K562 (cell line): ENCODE measurements around the gene LTA4H. TPM values are rescaled to one million over a fixed set of nuclear protein-coding genes. Genes with fewer than 3 reads are reported as not detected.

ENCODE experiments used
- ATAC-seq: fragments of 200-7000 bp; cut with Tn5 transposase; 3 replicates; pipeline ENCODE4 v1.9.1; 2020; ENCODE audit warnings: moderate library complexity
- BruUV-seq: library from RNA; stranded (reverse); fragments of 400-500 nt; replicated peaks from 2 replicates; lab custom pipeline; 2021; lab: Mats Ljungman, UMichigan
- CTCF ChIA-PET: fragments of 300-600 bp; formaldehyde crosslinking; extraction: SDS; loops from one replicate; lab custom pipeline; 2021; ENCODE audit warnings: low intra/inter-chr PET ratio; lab: Yijun Ruan, JAX
- POLR2A ChIA-PET: fragments of 300-600, 350-650 bp; sonication (Branson Sonifier 250); formaldehyde crosslinking; extraction: SDS; loops from one replicate; lab custom pipeline; 2021; ENCODE audit warnings: antibody characterized with exemption, inconsistent platforms; lab: Yijun Ruan, JAX
- DNase-seq, 4 experiments: peaks; one replicate each; pipeline versions ENCODE4 v3.0.0 to v3.0.0-alpha.2; 2011 to 2018; ENCODE audit warnings: low spot score in 3 of 4, mixed read lengths in 3 of 4; ENCODE audit errors: extremely low read depth in 1 of 4
- FAIRE-seq: peaks from 2 replicates; lab custom pipeline; 2011; peaks lifted over from hg19 to GRCh38; lab: Jason Lieb, UNC
- H2AFZ ChIP-seq: 2 replicates; pipeline ENCODE4 v1.6.0; 2011; ENCODE audit warnings: low read depth, low read length, control low read depth, inconsistent platforms
- H3K27ac ChIP-seq: fragments of 200-600 bp; 3 replicates; pipeline ENCODE4 v1.8.0; 2011; ENCODE audit warnings: low read depth, mild to moderate bottlenecking, control low read depth, inconsistent platforms, low read length, moderate library complexity, mixed read lengths; ENCODE audit errors: extremely low read depth
- H3K27me3 ChIP-seq, 2 experiments: fragments of 300-600 bp in 1 of 2; 2 replicates in 1 of 2; 3 replicates in 1 of 2; pipeline versions ENCODE4 v1.6.0 to v1.8.0; 2011; ENCODE audit warnings: inconsistent platforms in 2 of 2, low read length in 2 of 2, mild to moderate bottlenecking in 1 of 2, mixed read lengths in 1 of 2, moderate library complexity in 1 of 2; ENCODE audit not compliant: control insufficient read depth in 2 of 2, insufficient read depth in 2 of 2
- H3K36me3 ChIP-seq: fragments of 300-600 bp; 3 replicates; pipeline ENCODE4 v1.8.0; 2011; ENCODE audit warnings: mild to moderate bottlenecking, low read length, inconsistent platforms; ENCODE audit not compliant: control insufficient read depth, insufficient read depth
- H3K4me1 ChIP-seq, 2 experiments: fragments of 200-600 bp in 1 of 2; replicated peaks in 1 of 2; 2 replicates in 1 of 2; 3 replicates in 1 of 2; pipeline versions ENCODE4 v1.5.1 to v1.8.0; 2011; ENCODE audit warnings: inconsistent platforms in 2 of 2, low read length in 2 of 2, mild to moderate bottlenecking in 1 of 2, mixed read lengths in 1 of 2, moderate library complexity in 1 of 2; ENCODE audit not compliant: control insufficient read depth in 2 of 2, insufficient read depth in 2 of 2
- H3K4me2 ChIP-seq: 2 replicates; pipeline ENCODE4 v1.6.1; 2011; ENCODE audit warnings: low read length, control low read depth, inconsistent platforms, mixed read lengths; ENCODE audit not compliant: insufficient read depth
- H3K4me3 ChIP-seq: fragments of 200-600 bp; sonication (generic), shearing (Covaris generic); 2 replicates; pipeline ENCODE4 v1.5.1; 2016; ENCODE audit warnings: control low read depth, inconsistent platforms
- H3K79me2 ChIP-seq: fragments of 200-600 bp; 3 replicates; pipeline ENCODE4 v1.8.0; 2011; ENCODE audit warnings: low read length, inconsistent platforms; ENCODE audit not compliant: control insufficient read depth, insufficient read depth
- H3K9ac ChIP-seq, 2 experiments: 2 replicates each; pipeline versions ENCODE4 v1.6.0 to v1.6.1; 2011; ENCODE audit warnings: low read depth in 2 of 2, low read length in 2 of 2, control low read depth in 1 of 2, inconsistent platforms in 1 of 2, mild to moderate bottlenecking in 1 of 2, mixed read lengths in 1 of 2; ENCODE audit not compliant: insufficient read depth in 1 of 2
- H3K9me1 ChIP-seq: one replicate; pipeline ENCODE4 v1.6.0; 2011; ENCODE audit warnings: inconsistent platforms, mild to moderate bottlenecking, low read length, moderate library complexity; ENCODE audit not compliant: control insufficient read depth, insufficient read depth
- H3K9me3 ChIP-seq: replicated peaks from 2 replicates; pipeline ENCODE4 v1.5.1; 2011; ENCODE audit warnings: low read depth, low read length, inconsistent platforms; ENCODE audit not compliant: control insufficient read depth, insufficient read depth
- H4K20me1 ChIP-seq: replicated peaks from 2 replicates; pipeline ENCODE4 v1.6.1; 2011; ENCODE audit warnings: low read length, inconsistent platforms, mixed read lengths; ENCODE audit not compliant: control insufficient read depth, insufficient read depth
- CHD4 ChIP-seq: fragments of 200-600 bp; sonication (generic); IDR thresholded peaks from 3 replicates; pipeline ENCODE4 v1.6.1; 2012; ENCODE audit warnings: low read depth, mild to moderate bottlenecking, mixed read lengths, low read length, inconsistent platforms; ENCODE audit not compliant: insufficient read depth, insufficient replicate concordance, poor library complexity, severe bottlenecking
- E2F3 ChIP-seq: fragments of 250-450 bp; sonication (Bioruptor Pico); IDR thresholded peaks from 2 replicates; pipeline ENCODE4 v1.4.0; 2020; ENCODE audit warnings: mild to moderate bottlenecking
- PHF21A ChIP-seq: fragments of 450-650 bp; IDR thresholded peaks from 2 replicates; pipeline ENCODE4 v1.6.1; 2017; ENCODE audit warnings: low read depth, borderline replicate concordance
- POLR2G ChIP-seq: fragments of 200-400 bp; formaldehyde crosslinking; IDR thresholded peaks from 2 replicates; pipeline ENCODE4 v1.6.1; 2017; ENCODE audit warnings: low read depth, mild to moderate bottlenecking, antibody characterized with exemption, low read length, moderate library complexity
- SMARCC2 ChIP-seq: fragments of 450-650 bp; IDR thresholded peaks from 2 replicates; pipeline ENCODE4 v1.6.1; 2017; ENCODE audit warnings: antibody characterized with exemption, moderate library complexity, mild to moderate bottlenecking, low read depth
- SP2 ChIP-seq: IDR thresholded peaks from 2 replicates; pipeline ENCODE4 v1.6.1; 2011; ENCODE audit warnings: mild to moderate bottlenecking, low read depth, low read length, moderate library complexity; ENCODE audit not compliant: poor library complexity, severe bottlenecking; ENCODE audit errors: extremely low read depth
- SRSF7 ChIP-seq: fragments of 200-400 bp; formaldehyde crosslinking; optimal IDR thresholded peaks from 2 replicates; pipeline ENCODE3; 2017; ENCODE audit warnings: mild to moderate bottlenecking, low read depth, low read length
- ZKSCAN8 ChIP-seq: fragments of 200-800 bp; sonication (Bioruptor generic); IDR thresholded peaks from 2 replicates; pipeline ENCODE4 v1.6.1; 2016; ENCODE audit warnings: missing genetic modification characterization, missing compliant biosample characterization
- ZNF165 ChIP-seq: fragments of 250-450 bp; sonication (Bioruptor Pico); IDR thresholded peaks from 2 replicates; pipeline ENCODE4 v1.4.0; 2020; ENCODE audit warnings: borderline replicate concordance
- ZNF583 ChIP-seq: fragments of 250-450 bp; sonication (Bioruptor Pico); IDR thresholded peaks from 2 replicates; pipeline ENCODE4 v1.4.0; 2020
- WGBS: fragments of 100-300 bp; shearing (Covaris generic); methylation state at CpG from one replicate; pipeline ENCODE4 v1.1.6; 2016; ENCODE audit warnings: low coverage, mixed read lengths; ENCODE audit not compliant: insufficient coverage; ENCODE audit errors: missing lambda C conversion rate; 5-methylcytosine and 5-hydroxymethylcytosine counted together
- in situ Hi-C: fragments of 300-500 bp; cut with MboI; formaldehyde crosslinking; loops from 4 replicates; pipeline ENCODE4 v1.15.0; 2018; ENCODE audit warnings: inconsistent platforms, mixed read lengths
- intact Hi-C: fragments of 100-400 bp; cut with micrococcal nuclease; formaldehyde crosslinking; loops from 2 replicates; pipeline ENCODE4 v1.14.2; 2022
- polyA plus RNA-seq, 8 experiments: library from polyadenylated mRNA; depleted of rRNA in 4 of 8; stranded (reverse) in 5 of 8; unstranded in 3 of 8; fragments of >200 nt; fragmentation: Nextera tagmentation in 2 of 8; fragmentation: Illumina TruSeq in 1 of 8; extraction: Ambion mirVana in 2 of 8; extraction: Trizol in 1 of 8; gene quantifications; 2 replicates each; pipeline versions ENCODE4 v1.2.1 to v1.2.3, GENCODE V29; 2011 to 2014; ENCODE audit warnings: inconsistent platforms in 1 of 8, missing spikeins in 1 of 8
- total RNA-seq, 7 experiments: library from RNA; depleted of rRNA in 6 of 7; stranded (reverse); fragments of >200 nt in 6 of 7; fragmentation: Illumina TruSeq in 2 of 7; extraction: Trizol in 2 of 7; gene quantifications; 2 replicates each; pipeline versions ENCODE4 v1.2.1 to v1.2.3, GENCODE V29; 2011 to 2021; ENCODE audit warnings: low replicate concordance in 1 of 7
- TF ChIP-seq, protein P1 (sequence below): fragments of 150-350 bp; IDR thresholded peaks from 2 replicates; pipeline ENCODE4 v1.6.1; 2014; ENCODE audit warnings: low read depth, mild to moderate bottlenecking, low read length, borderline replicate concordance

Gene LTA4H
- total and polyA plus RNA-seq, 9 of the 15 experiments (the other 6 are each of a cell fraction or from before 2014, with no cell fraction given) = 25.2 to 58.1 (median 40.5) TPM

DNA sequence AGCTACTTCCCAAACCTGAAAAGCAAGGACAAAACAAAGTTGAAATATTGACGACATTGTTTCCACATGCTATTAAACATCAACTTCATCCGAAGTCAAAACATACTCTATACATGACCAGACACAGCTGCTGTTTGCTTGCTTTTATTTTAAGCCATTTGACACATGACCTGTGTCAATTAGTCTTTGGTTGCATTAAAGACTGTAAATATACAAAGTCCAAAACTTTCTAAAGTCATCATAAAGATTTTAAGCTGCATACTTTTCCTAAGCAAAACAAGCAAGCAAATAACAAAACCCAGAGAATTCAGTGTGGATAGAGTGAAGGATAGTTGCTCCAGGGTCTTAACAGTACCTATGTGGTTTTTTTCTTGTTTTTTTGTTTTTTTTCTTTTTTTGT is 61.0 kb downstream of the LTA4H start:
- DNase-seq = no peak
- Histone ChIP-seq H3K9me3 (no peaks in the 10 kb centered on the region), H4K20me1 (peaks cover 4% of the 10 kb centered on the region; the same call in 1 of the 2 replicates), H3K9ac (no peak overlapping the region)
- 0% methylated on average over 2 of the region's 2 CpGs for WGBS
- in situ Hi-C loops = no loop called here
- TF ChIP-seq E2F3 (no peak), CHD4 (no peak), POLR2G (no peak), SRSF7 (no peak), ZNF583 (no peak), SP2 (no peak), PHF21A (no peak), ZKSCAN8 (CRISPR knock-in tag) (no peak), SMARCC2 (no peak), ZNF165 (CRISPR knock-in tag) (no peak)
- TF ChIP-seq, protein P1, sequence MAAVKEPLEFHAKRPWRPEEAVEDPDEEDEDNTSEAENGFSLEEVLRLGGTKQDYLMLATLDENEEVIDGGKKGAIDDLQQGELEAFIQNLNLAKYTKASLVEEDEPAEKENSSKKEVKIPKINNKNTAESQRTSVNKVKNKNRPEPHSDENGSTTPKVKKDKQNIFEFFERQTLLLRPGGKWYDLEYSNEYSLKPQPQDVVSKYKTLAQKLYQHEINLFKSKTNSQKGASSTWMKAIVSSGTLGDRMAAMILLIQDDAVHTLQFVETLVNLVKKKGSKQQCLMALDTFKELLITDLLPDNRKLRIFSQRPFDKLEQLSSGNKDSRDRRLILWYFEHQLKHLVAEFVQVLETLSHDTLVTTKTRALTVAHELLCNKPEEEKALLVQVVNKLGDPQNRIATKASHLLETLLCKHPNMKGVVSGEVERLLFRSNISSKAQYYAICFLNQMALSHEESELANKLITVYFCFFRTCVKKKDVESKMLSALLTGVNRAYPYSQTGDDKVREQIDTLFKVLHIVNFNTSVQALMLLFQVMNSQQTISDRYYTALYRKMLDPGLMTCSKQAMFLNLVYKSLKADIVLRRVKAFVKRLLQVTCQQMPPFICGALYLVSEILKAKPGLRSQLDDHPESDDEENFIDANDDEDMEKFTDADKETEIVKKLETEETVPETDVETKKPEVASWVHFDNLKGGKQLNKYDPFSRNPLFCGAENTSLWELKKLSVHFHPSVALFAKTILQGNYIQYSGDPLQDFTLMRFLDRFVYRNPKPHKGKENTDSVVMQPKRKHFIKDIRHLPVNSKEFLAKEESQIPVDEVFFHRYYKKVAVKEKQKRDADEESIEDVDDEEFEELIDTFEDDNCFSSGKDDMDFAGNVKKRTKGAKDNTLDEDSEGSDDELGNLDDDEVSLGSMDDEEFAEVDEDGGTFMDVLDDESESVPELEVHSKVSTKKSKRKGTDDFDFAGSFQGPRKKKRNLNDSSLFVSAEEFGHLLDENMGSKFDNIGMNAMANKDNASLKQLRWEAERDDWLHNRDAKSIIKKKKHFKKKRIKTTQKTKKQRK = no peak
- TF ChIP-seq, all 486 proteins: peak for 0
- peaks cover 20 to 27% of the 10 kb centered on the region in 2 experiments for H3K27me3 ChIP-seq
- no peaks in the 10 kb centered on the region for H3K36me3 ChIP-seq
- no peaks in the 10 kb centered on the region for H3K9me1 ChIP-seq
- CTCF ChIA-PET = no interaction called here
- H2AFZ ChIP-seq = no peak overlapping the region
- H3K79me2 ChIP-seq = no peaks in the 10 kb centered on the region
- peaks cover 0 to 5% of the 10 kb centered on the region in 2 experiments; a peak in 1 of 5 replicates for H3K4me1 ChIP-seq
- no peak for ATAC-seq
- no peak overlapping the region for H3K4me2 ChIP-seq
- POLR2A ChIA-PET = no interaction called here
- intact Hi-C loops = no loop called here
- no peak overlapping the region for H3K27ac ChIP-seq
- FAIRE-seq = no peak
- no TSS peak for BruUV-seq
- no peak overlapping the region for H3K4me3 ChIP-seq
